HCT116 (cell line): ENCODE results near the gene C1orf105. TPM values are rescaled to one million over a fixed set of nuclear protein-coding genes. Genes with fewer than 3 reads are reported as not detected.
A peak's percentile ranks its signal among the peaks of the same experiment; 100 is the strongest.

Experiments
- ATAC-seq: fragments of 200-7000 bp; cut with Tn5 transposase; 2 replicates; pipeline ENCODE4 v1.9.1; 2020; ENCODE audit warnings: mild to moderate bottlenecking, moderate library complexity
- BruUV-seq: library from RNA; stranded (reverse); fragments of 400-500 nt; replicated peaks from 2 replicates; lab custom pipeline; 2021; lab: Mats Ljungman, UMichigan
- CTCF ChIA-PET: fragments of 300-600 bp; sonication (Branson Sonifier 250); formaldehyde crosslinking; loops from one replicate; lab custom pipeline; 2021; ENCODE audit warnings: antibody characterized with exemption; lab: Charles Lee
- POLR2A ChIA-PET: fragments of 300-600, 350-600 bp; sonication (Branson Sonifier 250); formaldehyde crosslinking; loops from one replicate; lab custom pipeline; 2021; ENCODE audit warnings: antibody characterized with exemption; lab: Charles Lee
- RAD21 ChIA-PET, 2 experiments: fragments of 300-600 bp; sonication (Branson Sonifier 250); formaldehyde crosslinking; loops; one replicate each; lab custom pipeline; 2023; ENCODE audit warnings: low total read pairs in 2 of 2; ENCODE audit not compliant: uncharacterized antibody in 2 of 2, unreplicated experiment in 2 of 2, low non-redundant PET in 1 of 2; lab: Charles Lee
- DNase-seq: peaks from one replicate; pipeline ENCODE4 v3.0.0-alpha.2; 2010; ENCODE audit warnings: low read depth, low spot score
- H2AFZ ChIP-seq: fragments of 200-600 bp; shearing (Covaris generic), sonication (generic); 2 replicates; pipeline ENCODE4 v1.6.1; 2017; ENCODE audit warnings: low read depth, mixed run types, mixed read lengths, antibody characterized with exemption, low read length; ENCODE audit not compliant: poor library complexity, severe bottlenecking
- H3K27ac ChIP-seq: 2 replicates; pipeline ENCODE4 v1.5.1; 2012; ENCODE audit warnings: low read depth, low read length
- H3K27me3 ChIP-seq: fragments of 200-600 bp; sonication (generic); 2 replicates; pipeline ENCODE4 v1.6.1; 2016; ENCODE audit warnings: mixed run types, low read length, mixed read lengths; ENCODE audit not compliant: insufficient read depth
- H3K36me3 ChIP-seq, 2 experiments: fragments of 200-500 bp in 1 of 2; fragments of 200-600 bp in 1 of 2; sonication (Bioruptor generic) in 1 of 2; sonication (generic) in 1 of 2; 2 replicates each; pipeline versions ENCODE4 v1.5.1 to v1.6.1; 2014 to 2016; ENCODE audit warnings: low read length in 2 of 2, inconsistent platforms in 1 of 2, mixed read lengths in 1 of 2, mixed run types in 1 of 2; ENCODE audit not compliant: insufficient read depth in 2 of 2, control insufficient read depth in 1 of 2
- H3K4me1 ChIP-seq, 2 experiments: fragments of 200-600 bp in 1 of 2; sonication (generic) in 1 of 2; 2 replicates each; pipeline versions ENCODE4 v1.5.1 to v1.6.1; 2012 to 2017; ENCODE audit warnings: low read length in 2 of 2, inconsistent platforms in 1 of 2, mild to moderate bottlenecking in 1 of 2, mixed read lengths in 1 of 2, mixed run types in 1 of 2, moderate library complexity in 1 of 2; ENCODE audit not compliant: insufficient read depth in 2 of 2, control insufficient read depth in 1 of 2
- H3K4me2 ChIP-seq: fragments of 200-600 bp; sonication (generic); 2 replicates; pipeline ENCODE4 v1.6.1; 2017; ENCODE audit warnings: mixed run types, low read length, mixed read lengths
- H3K4me3 ChIP-seq, 2 experiments: fragments of 200-600 bp in 1 of 2; sonication (generic) in 1 of 2; replicated peaks in 1 of 2; 2 replicates each; pipeline ENCODE4 v1.5.1; 2011 to 2016; ENCODE audit warnings: low read length in 2 of 2, control low read depth in 1 of 2, low read depth in 1 of 2, mild to moderate bottlenecking in 1 of 2, mixed read lengths in 1 of 2, mixed run types in 1 of 2
- H3K79me2 ChIP-seq: fragments of 200-600 bp; sonication (generic); 2 replicates; pipeline ENCODE4 v1.6.1; 2017; ENCODE audit warnings: mild to moderate bottlenecking, mixed run types, low read length, moderate library complexity, mixed read lengths; ENCODE audit not compliant: insufficient read depth
- H3K9ac ChIP-seq: fragments of 200-600 bp; sonication (generic); 2 replicates; pipeline ENCODE4 v1.6.1; 2016; ENCODE audit warnings: low read length, mixed read lengths
- H3K9me2 ChIP-seq: fragments of 200-600 bp; sonication (generic), shearing (Covaris generic); 2 replicates; pipeline ENCODE4 v1.6.1; 2017; ENCODE audit warnings: mixed run types, mild to moderate bottlenecking, moderate library complexity; ENCODE audit not compliant: insufficient read depth
- H3K9me3 ChIP-seq, 2 experiments: fragments of 200-500 bp in 1 of 2; fragments of 200-600 bp in 1 of 2; sonication (Bioruptor generic) in 1 of 2; sonication (generic) in 1 of 2; 2 replicates each; pipeline ENCODE4 v1.6.1; 2014 to 2017; ENCODE audit warnings: low read length in 2 of 2, mixed read lengths in 2 of 2, inconsistent platforms in 1 of 2, low read depth in 1 of 2, mild to moderate bottlenecking in 1 of 2, mixed run types in 1 of 2, moderate library complexity in 1 of 2; ENCODE audit not compliant: control insufficient read depth in 1 of 2, insufficient read depth in 1 of 2
- H4K20me1 ChIP-seq: fragments of 200-600 bp; sonication (generic), shearing (Covaris generic); 2 replicates; pipeline ENCODE4 v1.6.1; 2017; ENCODE audit warnings: mixed run types, mild to moderate bottlenecking, moderate library complexity; ENCODE audit not compliant: insufficient read depth
- CBX3 ChIP-seq: IDR thresholded peaks from 2 replicates; pipeline ENCODE4 v1.6.1; 2012; ENCODE audit warnings: low read depth
- CTCF ChIP-seq, 3 experiments: fragments of 200-600 bp in 1 of 3; sonication (generic) in 1 of 3; IDR thresholded peaks in 2 of 3; conservative IDR thresholded peaks in 1 of 3; 2 replicates each; pipeline ENCODE4 v1.5.1; 2012 to 2017; ENCODE audit warnings: low read depth in 2 of 3, low read length in 2 of 3, antibody characterized with exemption in 1 of 3, borderline replicate concordance in 1 of 3, control low read depth in 1 of 3, mild to moderate bottlenecking in 1 of 3, mixed read lengths in 1 of 3, mixed run types in 1 of 3, moderate library complexity in 1 of 3; ENCODE audit not compliant: insufficient read depth in 1 of 3
- RAD21 ChIP-seq: IDR thresholded peaks from 2 replicates; pipeline ENCODE4 v1.6.1; 2012; ENCODE audit warnings: low read depth, mild to moderate bottlenecking
- intact Hi-C: fragments of 100-400 bp; cut with micrococcal nuclease; formaldehyde crosslinking; loops from 2 replicates; pipeline ENCODE4 v1.10.0; 2022
- total RNA-seq: library from RNA; stranded (reverse); gene quantifications from one replicate; pipeline ENCODE4 v1.2.1, GENCODE V29; 2021; ENCODE audit not compliant: unreplicated experiment

C1orf105 gene
- total RNA-seq, 1 experiment from 2014 or later: not detected

GRCh38 chr1:172398970-172399755, 21.3 kb upstream of the C1orf105 start:
- ChIA-PET POLR2A (interaction anchor here (1.2 kb wide), 1 partner anchor 397 kb away, joined by 3 read pairs; no protein-coding TSS in a partner anchor), CTCF (interaction anchor here (0.6 to 1.4 kb wide), 31 partner anchors 9 to 598 kb away, joined by 3 to 34 read pairs (median 4); no protein-coding TSS in a partner anchor), RAD21 (no interaction called here)
- Histone ChIP-seq H3K36me3 (no peaks in the 10 kb centered on the region), H3K9ac (no peak overlapping the region), H3K9me2 (no peaks in the 10 kb centered on the region), H3K27me3 (peaks cover 5% of the 10 kb centered on the region; the same call in 1 of the 2 replicates), H3K27ac (no peak overlapping the region), H3K4me2 (peak overlapping the region; percentile 65), H4K20me1 (no peaks in the 10 kb centered on the region), H2AFZ (peak overlapping the region; percentile 74), H3K9me3 (no peaks in the 10 kb centered on the region), H3K4me1 (peaks cover 5 to 9% of the 10 kb centered on the region in 2 experiments; a peak in 3 of 4 replicates), H3K4me3 (no peak overlapping the region), H3K79me2 (no peaks in the 10 kb centered on the region)
- BruUV-seq: no TSS peak
- ATAC-seq (peak; percentile 82), DNase-seq (peak; percentile 58)
- TF ChIP-seq CTCF (IDR thresholded peaks at IDR 0.05 in 2 of 3, conservative IDR thresholded peaks at IDR 0.05 in 1 of 3; ENCODE audit: borderline replicate concordance in 1 of 3, insufficient read depth in 1 of 3, low read depth in 2 of 3, low read length in 2 of 3) (peak; percentile 24 to 91 (median 73); a peak in 5 of 6 replicates), RAD21 (peak; percentile 90), CBX3 (no peak)
- intact Hi-C loops: loop anchor here (1.0 kb wide), 3 partner anchors 264 to 397 kb away; no protein-coding TSS in a partner anchor
